ENCODE results near the gene PATL2.

PATL2 gene

DNA sequence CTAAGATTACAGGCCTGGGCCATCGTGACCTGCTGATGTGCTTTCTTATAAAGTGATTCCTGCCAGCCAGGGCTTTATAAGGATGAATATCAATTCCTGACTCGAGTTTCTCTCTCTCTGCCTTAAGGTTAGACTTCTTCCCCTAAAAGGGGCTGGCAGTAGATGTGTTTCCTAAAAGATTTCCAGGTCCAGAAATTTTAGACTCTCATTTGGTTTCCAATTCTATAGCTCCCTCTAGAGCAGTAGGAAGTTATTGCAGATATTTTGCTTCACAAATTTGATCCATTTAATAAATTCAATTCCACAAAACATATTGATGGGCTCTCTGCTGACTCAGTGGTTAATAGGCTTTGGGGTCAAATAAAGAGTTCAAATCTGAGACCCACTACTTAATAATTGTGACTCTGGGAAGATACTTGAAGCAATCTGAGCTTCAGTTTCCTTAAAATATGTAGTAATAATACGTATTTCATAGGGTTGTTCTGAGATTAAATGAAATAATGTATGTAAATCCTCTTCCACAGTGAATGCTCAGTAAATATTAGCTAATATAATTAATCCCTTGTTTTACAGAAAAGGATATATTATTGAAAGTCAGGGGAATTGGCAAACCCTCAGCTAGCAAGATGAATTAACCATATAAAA, 27.3 kb upstream of the PATL2 start:
- peak; percentile 40; the same call in 2 of the 3 replicates for ATAC-seq
- no peak for TF ChIP-seq ZFP3 (CRISPR knock-in tag; IDR thresholded peaks at IDR 0.05)
- no peak for TF ChIP-seq ARNTL (CRISPR knock-in tag; IDR thresholded peaks at IDR 0.05; ENCODE audit: borderline replicate concordance, low read depth)
- no peak for TF ChIP-seq ZNF70 (CRISPR knock-in tag; IDR thresholded peaks at IDR 0.05)
- TF ChIP-seq SNAI2 (CRISPR knock-in tag; IDR thresholded peaks at IDR 0.05) = no peak
- TF ChIP-seq ESRRG (CRISPR knock-in tag; IDR thresholded peaks at IDR 0.05) = no peak
- TF ChIP-seq ZC3H10 (CRISPR knock-in tag; IDR thresholded peaks at IDR 0.05) = no peak
- no peak for TF ChIP-seq ZFP30 (CRISPR knock-in tag; IDR thresholded peaks at IDR 0.05)
- TF ChIP-seq TOX (CRISPR knock-in tag; IDR thresholded peaks at IDR 0.05; ENCODE audit: borderline replicate concordance) = no peak
- TF ChIP-seq, protein P1, sequence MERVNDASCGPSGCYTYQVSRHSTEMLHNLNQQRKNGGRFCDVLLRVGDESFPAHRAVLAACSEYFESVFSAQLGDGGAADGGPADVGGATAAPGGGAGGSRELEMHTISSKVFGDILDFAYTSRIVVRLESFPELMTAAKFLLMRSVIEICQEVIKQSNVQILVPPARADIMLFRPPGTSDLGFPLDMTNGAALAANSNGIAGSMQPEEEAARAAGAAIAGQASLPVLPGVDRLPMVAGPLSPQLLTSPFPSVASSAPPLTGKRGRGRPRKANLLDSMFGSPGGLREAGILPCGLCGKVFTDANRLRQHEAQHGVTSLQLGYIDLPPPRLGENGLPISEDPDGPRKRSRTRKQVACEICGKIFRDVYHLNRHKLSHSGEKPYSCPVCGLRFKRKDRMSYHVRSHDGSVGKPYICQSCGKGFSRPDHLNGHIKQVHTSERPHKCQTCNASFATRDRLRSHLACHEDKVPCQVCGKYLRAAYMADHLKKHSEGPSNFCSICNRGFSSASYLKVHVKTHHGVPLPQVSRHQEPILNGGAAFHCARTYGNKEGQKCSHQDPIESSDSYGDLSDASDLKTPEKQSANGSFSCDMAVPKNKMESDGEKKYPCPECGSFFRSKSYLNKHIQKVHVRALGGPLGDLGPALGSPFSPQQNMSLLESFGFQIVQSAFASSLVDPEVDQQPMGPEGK (CRISPR knock-in tag; IDR thresholded peaks at IDR 0.05; ENCODE audit: borderline replicate concordance) = no peak
- TF ChIP-seq GLIS3 (CRISPR knock-in tag; IDR thresholded peaks at IDR 0.05) = no peak
- TF ChIP-seq, protein P2, sequence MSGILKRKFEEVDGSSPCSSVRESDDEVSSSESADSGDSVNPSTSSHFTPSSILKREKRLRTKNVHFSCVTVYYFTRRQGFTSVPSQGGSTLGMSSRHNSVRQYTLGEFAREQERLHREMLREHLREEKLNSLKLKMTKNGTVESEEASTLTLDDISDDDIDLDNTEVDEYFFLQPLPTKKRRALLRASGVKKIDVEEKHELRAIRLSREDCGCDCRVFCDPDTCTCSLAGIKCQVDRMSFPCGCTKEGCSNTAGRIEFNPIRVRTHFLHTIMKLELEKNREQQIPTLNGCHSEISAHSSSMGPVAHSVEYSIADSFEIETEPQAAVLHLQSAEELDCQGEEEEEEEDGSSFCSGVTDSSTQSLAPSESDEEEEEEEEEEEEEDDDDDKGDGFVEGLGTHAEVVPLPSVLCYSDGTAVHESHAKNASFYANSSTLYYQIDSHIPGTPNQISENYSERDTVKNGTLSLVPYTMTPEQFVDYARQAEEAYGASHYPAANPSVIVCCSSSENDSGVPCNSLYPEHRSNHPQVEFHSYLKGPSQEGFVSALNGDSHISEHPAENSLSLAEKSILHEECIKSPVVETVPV (CRISPR knock-in tag; IDR thresholded peaks at IDR 0.05) = no peak
- TF ChIP-seq RARB (CRISPR knock-in tag; IDR thresholded peaks at IDR 0.05) = no peak
- no peak for TF ChIP-seq CSDC2 (CRISPR knock-in tag; IDR thresholded peaks at IDR 0.05)
- TF ChIP-seq BACH2 (CRISPR knock-in tag; IDR thresholded peaks at IDR 0.05; ENCODE audit: borderline replicate concordance) = no peak

DNA sequence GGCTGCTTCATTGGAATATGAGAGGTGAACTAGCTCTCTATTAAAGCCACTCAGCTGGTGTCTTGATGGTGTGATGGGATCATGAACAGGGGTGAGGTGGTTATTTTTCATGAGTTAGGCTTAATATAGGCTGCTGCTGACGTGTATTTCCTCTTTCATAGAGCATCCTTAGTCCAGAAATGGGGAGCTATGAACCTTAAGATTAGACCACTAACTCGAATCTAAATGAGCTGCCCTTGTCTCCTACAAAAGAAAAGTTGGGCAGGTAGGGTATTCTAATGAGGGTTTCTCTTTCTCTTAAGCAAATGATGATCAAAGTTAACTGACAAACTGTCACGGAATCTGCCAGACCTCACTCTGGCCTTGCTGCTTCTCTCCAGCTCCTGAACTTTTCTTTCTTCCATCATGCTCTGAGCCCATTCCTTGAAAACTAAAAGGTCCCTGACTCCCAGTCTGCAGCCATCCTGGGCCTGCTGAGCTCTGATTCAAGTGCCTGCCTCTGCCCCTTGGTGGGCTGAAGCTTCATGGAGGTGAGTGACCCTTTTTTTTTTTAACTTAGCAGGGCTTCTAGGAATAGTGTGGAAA, 25.1 kb upstream of the PATL2 start, which contains the start of gene TRIM69:
TSS of gene TRIM69 (plus strand) at position 348 of the 585 bp plus-strand sequence. CDS start at position 525, 177 bp downstream.
- no peak for ATAC-seq
- TF ChIP-seq ZFP3 (CRISPR knock-in tag; IDR thresholded peaks at IDR 0.05) (no peak), TOX (CRISPR knock-in tag; IDR thresholded peaks at IDR 0.05; ENCODE audit: borderline replicate concordance) (no peak), PPARA (CRISPR knock-in tag; IDR thresholded peaks at IDR 0.05; ENCODE audit: borderline replicate concordance) (no peak), TCF4 (CRISPR knock-in tag; IDR thresholded peaks at IDR 0.05; ENCODE audit: borderline replicate concordance) (no peak), ZC3H10 (CRISPR knock-in tag; IDR thresholded peaks at IDR 0.05) (no peak), CSDC2 (CRISPR knock-in tag; IDR thresholded peaks at IDR 0.05) (no peak), GLIS3 (CRISPR knock-in tag; IDR thresholded peaks at IDR 0.05) (no peak), SNAI2 (CRISPR knock-in tag; IDR thresholded peaks at IDR 0.05) (no peak), ZFP30 (CRISPR knock-in tag; IDR thresholded peaks at IDR 0.05) (no peak), ZNF70 (CRISPR knock-in tag; IDR thresholded peaks at IDR 0.05) (no peak), ISL1 (CRISPR knock-in tag; IDR thresholded peaks at IDR 0.05) (no peak), ESRRG (CRISPR knock-in tag; IDR thresholded peaks at IDR 0.05) (no peak)
- TF ChIP-seq, protein P3, sequence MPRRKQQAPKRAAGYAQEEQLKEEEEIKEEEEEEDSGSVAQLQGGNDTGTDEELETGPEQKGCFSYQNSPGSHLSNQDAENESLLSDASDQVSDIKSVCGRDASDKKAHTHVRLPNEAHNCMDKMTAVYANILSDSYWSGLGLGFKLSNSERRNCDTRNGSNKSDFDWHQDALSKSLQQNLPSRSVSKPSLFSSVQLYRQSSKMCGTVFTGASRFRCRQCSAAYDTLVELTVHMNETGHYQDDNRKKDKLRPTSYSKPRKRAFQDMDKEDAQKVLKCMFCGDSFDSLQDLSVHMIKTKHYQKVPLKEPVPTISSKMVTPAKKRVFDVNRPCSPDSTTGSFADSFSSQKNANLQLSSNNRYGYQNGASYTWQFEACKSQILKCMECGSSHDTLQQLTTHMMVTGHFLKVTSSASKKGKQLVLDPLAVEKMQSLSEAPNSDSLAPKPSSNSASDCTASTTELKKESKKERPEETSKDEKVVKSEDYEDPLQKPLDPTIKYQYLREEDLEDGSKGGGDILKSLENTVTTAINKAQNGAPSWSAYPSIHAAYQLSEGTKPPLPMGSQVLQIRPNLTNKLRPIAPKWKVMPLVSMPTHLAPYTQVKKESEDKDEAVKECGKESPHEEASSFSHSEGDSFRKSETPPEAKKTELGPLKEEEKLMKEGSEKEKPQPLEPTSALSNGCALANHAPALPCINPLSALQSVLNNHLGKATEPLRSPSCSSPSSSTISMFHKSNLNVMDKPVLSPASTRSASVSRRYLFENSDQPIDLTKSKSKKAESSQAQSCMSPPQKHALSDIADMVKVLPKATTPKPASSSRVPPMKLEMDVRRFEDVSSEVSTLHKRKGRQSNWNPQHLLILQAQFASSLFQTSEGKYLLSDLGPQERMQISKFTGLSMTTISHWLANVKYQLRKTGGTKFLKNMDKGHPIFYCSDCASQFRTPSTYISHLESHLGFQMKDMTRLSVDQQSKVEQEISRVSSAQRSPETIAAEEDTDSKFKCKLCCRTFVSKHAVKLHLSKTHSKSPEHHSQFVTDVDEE (CRISPR knock-in tag; IDR thresholded peaks at IDR 0.05) = no peak
- TF ChIP-seq, protein P1 (CRISPR knock-in tag; IDR thresholded peaks at IDR 0.05; ENCODE audit: borderline replicate concordance) = no peak
- TF ChIP-seq, protein P4, sequence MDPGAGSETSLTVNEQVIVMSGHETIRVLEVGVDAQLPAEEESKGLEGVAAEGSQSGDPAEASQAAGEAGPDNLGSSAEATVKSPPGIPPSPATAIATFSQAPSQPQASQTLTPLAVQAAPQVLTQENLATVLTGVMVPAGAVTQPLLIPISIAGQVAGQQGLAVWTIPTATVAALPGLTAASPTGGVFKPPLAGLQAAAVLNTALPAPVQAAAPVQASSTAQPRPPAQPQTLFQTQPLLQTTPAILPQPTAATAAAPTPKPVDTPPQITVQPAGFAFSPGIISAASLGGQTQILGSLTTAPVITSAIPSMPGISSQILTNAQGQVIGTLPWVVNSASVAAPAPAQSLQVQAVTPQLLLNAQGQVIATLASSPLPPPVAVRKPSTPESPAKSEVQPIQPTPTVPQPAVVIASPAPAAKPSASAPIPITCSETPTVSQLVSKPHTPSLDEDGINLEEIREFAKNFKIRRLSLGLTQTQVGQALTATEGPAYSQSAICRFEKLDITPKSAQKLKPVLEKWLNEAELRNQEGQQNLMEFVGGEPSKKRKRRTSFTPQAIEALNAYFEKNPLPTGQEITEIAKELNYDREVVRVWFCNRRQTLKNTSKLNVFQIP (CRISPR knock-in tag; IDR thresholded peaks at IDR 0.05; ENCODE audit: borderline replicate concordance, low read depth) = no peak

All from SK-N-SH treated with all-trans-retinoic acid at 6 μM for 48 hours (cell line).